ENCODE data around the gene GCK.
"Not testable (repeated sequence)": the region's sequence is repeated elsewhere in the genome, so short reads cannot be mapped to it uniquely, and the experiment has no call there.

The GCK gene

GRCh38 chr7:44182827-44183226, 6.4 kb downstream of the GCK start:
- no peak overlapping the region for H3K4me3 Mint-ChIP-seq
- H3K27me3 Mint-ChIP-seq = no peaks in the 10 kb centered on the region
- no peaks in the 10 kb centered on the region for H3K4me1 Mint-ChIP-seq
- H3K36me3 Mint-ChIP-seq = no peaks in the 10 kb centered on the region
- no peak overlapping the region for H3K27ac Mint-ChIP-seq
- H3K9me3 Mint-ChIP-seq = peaks cover 5% of the 10 kb centered on the region

GRCh38 chr7:44180631-44181030, 8.6 kb downstream of the GCK start:
- H3K4me1 Mint-ChIP-seq = no peaks in the 10 kb centered on the region
- H3K27me3 Mint-ChIP-seq = peaks cover 2% of the 10 kb centered on the region
- no peak overlapping the region for H3K27ac Mint-ChIP-seq
- H3K36me3 Mint-ChIP-seq = no peaks in the 10 kb centered on the region
- H3K9me3 Mint-ChIP-seq = peaks cover 5% of the 10 kb centered on the region
- H3K4me3 Mint-ChIP-seq = no peak overlapping the region

- Mint-ChIP-seq H3K4me3 (no peak overlapping the region), H3K9me3 (peaks cover 5% of the 10 kb centered on the region), H3K27me3 (peaks cover 4% of the 10 kb centered on the region)
These were observed 11.6 kb downstream of the GCK start for GRCh38 chr7:44177570-44178131.

GRCh38 chr7:44176486-44176885, 12.8 kb downstream of the GCK start:
- H3K4me3 Mint-ChIP-seq = no peak overlapping the region
- peaks cover 4% of the 10 kb centered on the region for H3K27me3 Mint-ChIP-seq
- peaks cover 5% of the 10 kb centered on the region for H3K9me3 Mint-ChIP-seq
- H3K4me1 Mint-ChIP-seq = no peaks in the 10 kb centered on the region
- H3K27ac Mint-ChIP-seq = no peak overlapping the region
- H3K36me3 Mint-ChIP-seq = no peaks in the 10 kb centered on the region

More at GRCh38 chr7:44177570-44178131, 11.6 kb downstream of the GCK start:
- Mint-ChIP-seq H3K4me1 (no peaks in the 10 kb centered on the region), H3K36me3 (no peaks in the 10 kb centered on the region), H3K27ac (no peak overlapping the region)

- Mint-ChIP-seq H3K4me3 (no peak overlapping the region), H3K27me3 (peaks cover 4% of the 10 kb centered on the region), H3K4me1 (no peaks in the 10 kb centered on the region), H3K9me3 (no peaks in the 10 kb centered on the region), H3K36me3 (no peaks in the 10 kb centered on the region), H3K27ac (no peak overlapping the region)
These were observed 13.5 kb downstream of the GCK start for GRCh38 chr7:44175730-44176129.

- not testable (repeated sequence) for H3K9me3 Mint-ChIP-seq, H3K27ac Mint-ChIP-seq, H3K4me3 Mint-ChIP-seq, H3K4me1 Mint-ChIP-seq, H3K36me3 Mint-ChIP-seq, H3K27me3 Mint-ChIP-seq
These were observed 14.6 kb downstream of the GCK start for GRCh38 chr7:44174694-44174948.

GRCh38 chr7:44173911-44174693, 15.1 kb downstream of the GCK start:
- Mint-ChIP-seq H3K27me3 (peaks cover 4% of the 10 kb centered on the region), H3K4me1 (no peaks in the 10 kb centered on the region), H3K4me3 (no peak overlapping the region), H3K27ac (no peak overlapping the region), H3K9me3 (no peaks in the 10 kb centered on the region), H3K36me3 (no peaks in the 10 kb centered on the region)

- Mint-ChIP-seq H3K9me3 (no peaks in the 10 kb centered on the region), H3K4me1 (peaks cover 4% of the 10 kb centered on the region), H3K27me3 (peaks cover 4% of the 10 kb centered on the region), H3K36me3 (no peaks in the 10 kb centered on the region), H3K4me3 (no peak overlapping the region), H3K27ac (no peak overlapping the region)
These were observed 16.3 kb downstream of the GCK start for GRCh38 chr7:44172803-44173424.

- H3K4me3 Mint-ChIP-seq = no peak overlapping the region
- no peaks in the 10 kb centered on the region for H3K36me3 Mint-ChIP-seq
- peaks cover 4% of the 10 kb centered on the region for H3K27me3 Mint-ChIP-seq
- H3K4me1 Mint-ChIP-seq = peaks cover 10% of the 10 kb centered on the region
- H3K27ac Mint-ChIP-seq = no peak overlapping the region
- H3K9me3 Mint-ChIP-seq = no peaks in the 10 kb centered on the region
These were observed 16.9 kb downstream of the GCK start for GRCh38 chr7:44172352-44172751.

- H3K27me3 Mint-ChIP-seq, H3K27ac Mint-ChIP-seq, H3K9me3 Mint-ChIP-seq, H3K36me3 Mint-ChIP-seq, H3K4me3 Mint-ChIP-seq: not testable (repeated sequence)
- peaks cover 14% of the 10 kb centered on the region for H3K4me1 Mint-ChIP-seq
These were observed 17.3 kb downstream of the GCK start for GRCh38 chr7:44171901-44172300.

GRCh38 chr7:44167920-44168319, 21.3 kb downstream of the GCK start:
- H3K4me3 Mint-ChIP-seq = no peak overlapping the region

GRCh38 chr7:44163591-44163990, 25.6 kb downstream of the GCK start:
- H3K27me3 Mint-ChIP-seq = no peaks in the 10 kb centered on the region
- peaks cover 1% of the 10 kb centered on the region for H3K36me3 Mint-ChIP-seq
- peaks cover 6% of the 10 kb centered on the region for H3K9me3 Mint-ChIP-seq
- no peak overlapping the region for H3K4me3 Mint-ChIP-seq
- H3K4me1 Mint-ChIP-seq = peaks cover 10% of the 10 kb centered on the region
- H3K27ac Mint-ChIP-seq = no peak overlapping the region

More at GRCh38 chr7:44167920-44168319, 21.3 kb downstream of the GCK start:
- no peaks in the 10 kb centered on the region for H3K27me3 Mint-ChIP-seq
- peaks cover 1% of the 10 kb centered on the region for H3K36me3 Mint-ChIP-seq
- no peak overlapping the region for H3K27ac Mint-ChIP-seq
- H3K4me1 Mint-ChIP-seq = peaks cover 14% of the 10 kb centered on the region
- peaks cover 6% of the 10 kb centered on the region for H3K9me3 Mint-ChIP-seq

GRCh38 chr7:44162785-44163395, 26.3 kb downstream of the GCK start:
- peaks cover 1% of the 10 kb centered on the region for H3K36me3 Mint-ChIP-seq
- no peak overlapping the region for H3K4me3 Mint-ChIP-seq
- no peaks in the 10 kb centered on the region for H3K27me3 Mint-ChIP-seq
- H3K27ac Mint-ChIP-seq = no peak overlapping the region
- H3K4me1 Mint-ChIP-seq = peaks cover 9% of the 10 kb centered on the region
- peaks cover 6% of the 10 kb centered on the region for H3K9me3 Mint-ChIP-seq

GRCh38 chr7:44162179-44162578, 27.1 kb downstream of the GCK start:
- peaks cover 6% of the 10 kb centered on the region for H3K9me3 Mint-ChIP-seq
- H3K36me3 Mint-ChIP-seq = peaks cover 1% of the 10 kb centered on the region
- H3K4me3 Mint-ChIP-seq = no peak overlapping the region
- peaks cover 2% of the 10 kb centered on the region for H3K4me1 Mint-ChIP-seq
- no peaks in the 10 kb centered on the region for H3K27me3 Mint-ChIP-seq
- H3K27ac Mint-ChIP-seq = peak overlapping the region; percentile 19

- Mint-ChIP-seq H3K27me3 (no peaks in the 10 kb centered on the region), H3K4me3 (no peak overlapping the region), H3K9me3 (peaks cover 6% of the 10 kb centered on the region), H3K36me3 (peaks cover 1% of the 10 kb centered on the region), H3K27ac (no peak overlapping the region), H3K4me1 (no peaks in the 10 kb centered on the region)
These were observed 27.9 kb downstream of the GCK start for GRCh38 chr7:44161371-44161770.

Data from activated naive CD4-positive, alpha-beta T cell treated with anti-CD3 and anti-CD28 coated beads, Interleukin-2, amount 50 U/mL, for 24 hours (primary cell).